Keratinocyte (primary cell): ENCODE measurements around the gene LUZP1. TPM values are rescaled to one million over a fixed set of nuclear protein-coding genes. Genes with fewer than 3 reads are reported as not detected.
A peak's percentile ranks its signal among the peaks of the same experiment; 100 is the strongest.

Source experiments
- DNase-seq: peaks from one replicate; pipeline ENCODE4 v3.0.0-alpha.2; 2011; ENCODE audit warnings: low read depth, missing footprints, low spot score
- FAIRE-seq: peaks from 2 replicates; lab custom pipeline; 2011; peaks lifted over from hg19 to GRCh38; lab: Jason Lieb, UNC
- H2AFZ ChIP-seq: 2 replicates; pipeline ENCODE4 v1.6.0; 2012; ENCODE audit warnings: low read length, control low read depth, inconsistent platforms; ENCODE audit not compliant: control insufficient read depth
- H3K27ac ChIP-seq: 2 replicates; pipeline ENCODE4 v1.5.1; 2011; ENCODE audit warnings: low read length; ENCODE audit not compliant: control insufficient read depth, insufficient read depth
- H3K27me3 ChIP-seq: 3 replicates; pipeline ENCODE4 v1.6.0; 2011; ENCODE audit warnings: low read length; ENCODE audit not compliant: control insufficient read depth, insufficient read depth; ENCODE audit errors: extremely low read depth
- H3K36me3 ChIP-seq, 2 experiments: 2 replicates in 1 of 2; 3 replicates in 1 of 2; pipeline ENCODE4 v1.5.1; 2011; ENCODE audit warnings: low read length in 2 of 2, mild to moderate bottlenecking in 1 of 2; ENCODE audit not compliant: control insufficient read depth in 2 of 2, insufficient read depth in 2 of 2; ENCODE audit errors: extremely low read depth in 1 of 2
- H3K4me1 ChIP-seq: 3 replicates; pipeline ENCODE4 v1.5.1; 2011; ENCODE audit warnings: low read length; ENCODE audit not compliant: control insufficient read depth, insufficient read depth; ENCODE audit errors: extremely low read depth
- H3K4me2 ChIP-seq: 3 replicates; pipeline ENCODE4 v1.6.0; 2011; ENCODE audit warnings: low read depth, low read length; ENCODE audit not compliant: control insufficient read depth, insufficient read depth; ENCODE audit errors: extremely low read depth
- H3K4me3 ChIP-seq, 3 experiments: fragments of 200-600 bp in 1 of 3; sonication (generic) in 1 of 3; 2 replicates in 2 of 3; 3 replicates in 1 of 3; pipeline ENCODE4 v1.5.1; 2011 to 2016; ENCODE audit warnings: low read length in 3 of 3, mild to moderate bottlenecking in 3 of 3, control low read depth in 2 of 3, inconsistent platforms in 1 of 3, low read depth in 1 of 3, mixed read lengths in 1 of 3, mixed run types in 1 of 3, moderate library complexity in 1 of 3; ENCODE audit not compliant: control insufficient read depth in 2 of 3, insufficient read depth in 2 of 3; ENCODE audit errors: extremely low read depth in 1 of 3
- H3K79me2 ChIP-seq: 2 replicates; pipeline ENCODE4 v1.6.0; 2012; ENCODE audit warnings: low read length; ENCODE audit not compliant: control insufficient read depth, insufficient read depth
- H3K9ac ChIP-seq: 3 replicates; pipeline ENCODE4 v1.6.0; 2011; ENCODE audit warnings: low read length; ENCODE audit not compliant: control insufficient read depth, insufficient read depth; ENCODE audit errors: extremely low read depth
- H3K9me1 ChIP-seq: 3 replicates; pipeline ENCODE4 v1.6.0; 2011; ENCODE audit warnings: low read length; ENCODE audit not compliant: control insufficient read depth, insufficient read depth; ENCODE audit errors: extremely low read depth
- H3K9me3 ChIP-seq: 2 replicates; pipeline ENCODE4 v1.5.1; 2012; ENCODE audit warnings: low read depth, low read length; ENCODE audit not compliant: control insufficient read depth
- H4K20me1 ChIP-seq: 3 replicates; pipeline ENCODE4 v1.6.0; 2011; ENCODE audit warnings: low read length; ENCODE audit not compliant: control insufficient read depth, insufficient read depth; ENCODE audit errors: extremely low read depth
- EZH2 ChIP-seq: IDR thresholded peaks from one replicate; pipeline ENCODE4 v1.6.1; 2012; ENCODE audit warnings: inconsistent platforms, mild to moderate bottlenecking, low read length, moderate library complexity
- dilution Hi-C: fragments of 300-500 bp; cut with MboI; formaldehyde crosslinking; loops from one replicate; pipeline ENCODE4 v1.7.0; 2020; ENCODE audit warnings: low sequenced_read_pairs; ENCODE audit not compliant: extremely low pct_ligation_motif_present
- polyA plus RNA-seq, 5 experiments: library from polyadenylated mRNA; depleted of rRNA in 3 of 5; stranded (reverse) in 3 of 5; stranded (forward) in 1 of 5; unstranded in 1 of 5; fragments of >200 nt; gene quantifications; 1 replicate in 1 of 5; 2 replicates in 3 of 5; 3 replicates in 1 of 5; pipeline versions ENCODE4 v1.2.1 to v1.2.3, GENCODE V29; 2011 to 2012; ENCODE audit warnings: missing spikeins in 2 of 5, low read depth in 1 of 5, low replicate concordance in 1 of 5
- TF ChIP-seq, protein P1 (sequence below), 3 experiments: IDR thresholded peaks in 1 of 3; conservative IDR thresholded peaks in 1 of 3; optimal IDR thresholded peaks in 1 of 3; 2 replicates in 2 of 3; 3 replicates in 1 of 3; pipeline versions ENCODE3 to v1.5.1; 2011; ENCODE audit warnings: low read length in 3 of 3, mild to moderate bottlenecking in 3 of 3, moderate library complexity in 2 of 3, control low read depth in 1 of 3, inconsistent platforms in 1 of 3; ENCODE audit not compliant: insufficient read depth in 2 of 3; ENCODE audit errors: extremely low read depth in 1 of 3

The LUZP1 gene
- polyA plus RNA-seq, 1 donor (not counting 4 experiments of a cell fraction or from before 2014, with no cell fraction given) = 52.5 TPM

DNA sequence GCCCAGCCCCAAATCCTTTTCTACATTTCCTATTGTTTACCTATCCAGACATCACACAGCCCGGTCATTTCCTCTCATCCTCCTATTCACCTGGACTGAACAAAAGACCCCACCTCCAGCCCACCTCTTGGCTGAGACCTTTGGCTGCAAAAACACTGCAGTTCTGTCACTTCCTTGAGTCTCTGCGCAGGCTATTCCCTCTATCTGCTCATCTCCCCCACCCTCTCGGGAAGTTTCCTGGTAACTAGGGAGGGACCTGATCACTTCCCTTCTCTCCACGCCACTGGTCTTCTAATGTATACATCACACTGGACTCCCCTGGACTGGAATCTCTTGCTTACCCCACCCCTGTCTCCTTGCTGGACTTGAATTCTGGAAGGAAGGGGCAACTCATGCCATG is 43.3 kb upstream of the LUZP1 start:
- TF ChIP-seq, protein P1, sequence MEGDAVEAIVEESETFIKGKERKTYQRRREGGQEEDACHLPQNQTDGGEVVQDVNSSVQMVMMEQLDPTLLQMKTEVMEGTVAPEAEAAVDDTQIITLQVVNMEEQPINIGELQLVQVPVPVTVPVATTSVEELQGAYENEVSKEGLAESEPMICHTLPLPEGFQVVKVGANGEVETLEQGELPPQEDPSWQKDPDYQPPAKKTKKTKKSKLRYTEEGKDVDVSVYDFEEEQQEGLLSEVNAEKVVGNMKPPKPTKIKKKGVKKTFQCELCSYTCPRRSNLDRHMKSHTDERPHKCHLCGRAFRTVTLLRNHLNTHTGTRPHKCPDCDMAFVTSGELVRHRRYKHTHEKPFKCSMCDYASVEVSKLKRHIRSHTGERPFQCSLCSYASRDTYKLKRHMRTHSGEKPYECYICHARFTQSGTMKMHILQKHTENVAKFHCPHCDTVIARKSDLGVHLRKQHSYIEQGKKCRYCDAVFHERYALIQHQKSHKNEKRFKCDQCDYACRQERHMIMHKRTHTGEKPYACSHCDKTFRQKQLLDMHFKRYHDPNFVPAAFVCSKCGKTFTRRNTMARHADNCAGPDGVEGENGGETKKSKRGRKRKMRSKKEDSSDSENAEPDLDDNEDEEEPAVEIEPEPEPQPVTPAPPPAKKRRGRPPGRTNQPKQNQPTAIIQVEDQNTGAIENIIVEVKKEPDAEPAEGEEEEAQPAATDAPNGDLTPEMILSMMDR (optimal IDR thresholded peaks at IDR 0.05 in 1 of 3, IDR thresholded peaks at IDR 0.05 in 1 of 3, conservative IDR thresholded peaks at IDR 0.05 in 1 of 3; ENCODE audit: extremely low read depth in 1 of 3, insufficient read depth in 2 of 3, low read length in 3 of 3) = no peak
- TF ChIP-seq EZH2 = no peak
- no peaks in the 10 kb centered on the region for H3K36me3 ChIP-seq
- H3K4me1 ChIP-seq = peaks cover 8% of the 10 kb centered on the region
- FAIRE-seq = no peak
- no peaks in the 10 kb centered on the region for H4K20me1 ChIP-seq
- peaks cover 9% of the 10 kb centered on the region for H3K27me3 ChIP-seq
- H3K4me2 ChIP-seq = no peak overlapping the region
- no peak overlapping the region for H2AFZ ChIP-seq
- H3K9me3 ChIP-seq = no peaks in the 10 kb centered on the region
- no peaks in the 10 kb centered on the region for H3K9me1 ChIP-seq
- dilution Hi-C loops = no loop called here
- no peak overlapping the region for H3K9ac ChIP-seq
- no peak overlapping the region for H3K4me3 ChIP-seq
- no peak for DNase-seq
- no peak overlapping the region for H3K27ac ChIP-seq
- no peaks in the 10 kb centered on the region for H3K79me2 ChIP-seq

DNA sequence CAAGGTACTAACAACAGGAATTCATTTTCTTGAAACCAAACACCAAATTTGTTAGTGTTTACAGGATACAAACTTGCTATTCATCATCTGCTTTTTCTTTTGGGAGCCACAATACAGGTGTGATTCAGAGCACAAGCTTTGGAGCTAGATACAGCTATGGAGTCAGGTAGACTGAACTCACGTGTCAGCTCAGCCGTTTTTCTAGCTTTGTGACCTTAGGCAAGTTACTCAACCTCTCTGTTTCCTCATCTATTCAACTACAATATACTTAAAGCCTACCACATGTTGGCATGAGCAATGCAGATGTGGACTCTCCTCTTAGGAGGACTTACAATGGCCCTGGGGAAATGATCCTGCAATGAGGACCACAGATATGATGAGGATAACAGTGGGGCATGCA is 42.3 kb upstream of the LUZP1 start:
- no peak for DNase-seq
- H3K9me1 ChIP-seq = no peaks in the 10 kb centered on the region

More for the DNA sequence above, 42.3 kb upstream of the LUZP1 start:
- peak; percentile 17 for FAIRE-seq
- H3K36me3 ChIP-seq = no peaks in the 10 kb centered on the region
- no peak overlapping the region for H2AFZ ChIP-seq
- no peaks in the 10 kb centered on the region for H3K27me3 ChIP-seq
- no peaks in the 10 kb centered on the region for H3K9me3 ChIP-seq
- no peak overlapping the region for H3K27ac ChIP-seq
- no peaks in the 10 kb centered on the region for H4K20me1 ChIP-seq
- no peak overlapping the region for H3K4me3 ChIP-seq
- no peak overlapping the region for H3K4me2 ChIP-seq
- H3K4me1 ChIP-seq = peaks cover 8% of the 10 kb centered on the region
- H3K9ac ChIP-seq = no peak overlapping the region
- H3K79me2 ChIP-seq = no peaks in the 10 kb centered on the region
- no peak for TF ChIP-seq EZH2
- TF ChIP-seq, protein P1 (optimal IDR thresholded peaks at IDR 0.05 in 1 of 3, IDR thresholded peaks at IDR 0.05 in 1 of 3, conservative IDR thresholded peaks at IDR 0.05 in 1 of 3; ENCODE audit: extremely low read depth in 1 of 3, insufficient read depth in 2 of 3, low read length in 3 of 3) = no peak
- dilution Hi-C loops = no loop called here
